ENCODE results near the gene ZYX. TPM values are rescaled to one million over a fixed set of nuclear protein-coding genes. Genes with fewer than 3 reads are reported as not detected.

ZYX gene
- total and polyA plus RNA-seq, 9 donors = 44.2 to 282 (median 167) TPM

- WGBS, 3 donors = 88 to 93% (median 88%) methylated on average over 28 of the region's 28 CpGs
- Histone ChIP-seq H3K27ac (no peak overlapping the region), H3K9me3 (no peaks in the 10 kb centered on the region), H3K4me1 (ENCODE audit: insufficient read depth) (peaks cover 9% of the 10 kb centered on the region), H3K4me3 (no peak overlapping the region), H3K36me3 (no peaks in the 10 kb centered on the region), H3K27me3 (no peaks in the 10 kb centered on the region)
- TF ChIP-seq EP300 (IDR thresholded peaks at IDR 0.05) (no peak), CTCF (IDR thresholded peaks at IDR 0.05) (no peak), POLR2A (IDR thresholded peaks at IDR 0.05) (no peak)
- intact Hi-C loops (cut with DNase I) = no loop called here
- DNase-seq = no peak
Observed at GRCh38 chr7:143396625-143397556, 15.7 kb downstream of the ZYX start.

- WGBS, 3 donors = 85 to 88% (median 86%) methylated on average over 16 of the region's 16 CpGs
- DNase-seq = no peak
- no peak for TF ChIP-seq EP300 (IDR thresholded peaks at IDR 0.05)
- no peak for TF ChIP-seq POLR2A (IDR thresholded peaks at IDR 0.05)
- no peak for TF ChIP-seq CTCF (IDR thresholded peaks at IDR 0.05)
- intact Hi-C loops (cut with DNase I) = no loop called here
- H3K27ac ChIP-seq = no peak overlapping the region
- no peak overlapping the region for H3K4me3 ChIP-seq
- H3K36me3 ChIP-seq = no peaks in the 10 kb centered on the region
- H3K9me3 ChIP-seq = no peaks in the 10 kb centered on the region
- H3K27me3 ChIP-seq = no peaks in the 10 kb centered on the region
- H3K4me1 ChIP-seq (ENCODE audit: insufficient read depth) = peaks cover under 1% of the 10 kb centered on the region
Observed at GRCh38 chr7:143397710-143398530, 16.8 kb downstream of the ZYX start.

- TF ChIP-seq EP300 (IDR thresholded peaks at IDR 0.05) (no peak), POLR2A (IDR thresholded peaks at IDR 0.05) (no peak), CTCF (IDR thresholded peaks at IDR 0.05) (no peak)
- WGBS, 3 donors = 90 to 93% (median 91%) methylated on average over 14 of the region's 14 CpGs
- intact Hi-C loops (cut with DNase I) = no loop called here
- DNase-seq = no peak
- Histone ChIP-seq H3K9me3 (no peaks in the 10 kb centered on the region), H3K4me3 (no peak overlapping the region), H3K4me1 (ENCODE audit: insufficient read depth) (no peaks in the 10 kb centered on the region), H3K36me3 (no peaks in the 10 kb centered on the region), H3K27ac (no peak overlapping the region), H3K27me3 (no peaks in the 10 kb centered on the region)
Observed at GRCh38 chr7:143398616-143399015, 17.5 kb downstream of the ZYX start.

- no peaks in the 10 kb centered on the region for H3K36me3 ChIP-seq
- no peak for DNase-seq
- TF ChIP-seq CTCF (IDR thresholded peaks at IDR 0.05) (no peak), POLR2A (IDR thresholded peaks at IDR 0.05) (no peak), EP300 (IDR thresholded peaks at IDR 0.05) (no peak)
- 88 to 91% (median 88%) methylated on average over 8 of the region's 8 CpGs for WGBS, 3 donors
- H3K9me3 ChIP-seq = no peaks in the 10 kb centered on the region
- no peaks in the 10 kb centered on the region for H3K27me3 ChIP-seq
- H3K27ac ChIP-seq = no peak overlapping the region
- intact Hi-C loops (cut with DNase I) = no loop called here
- no peaks in the 10 kb centered on the region for H3K4me1 ChIP-seq (ENCODE audit: insufficient read depth)
- no peak overlapping the region for H3K4me3 ChIP-seq
Observed at GRCh38 chr7:143399151-143399550, 18.0 kb downstream of the ZYX start.
